Uterus (tissue), 2 donors: Measurements from ENCODE around the gene MYCBPAP.

Experiments
- CTCF ChIP-seq, 4 experiments: fragments of 200-600 bp in 2 of 4; fragments of 450-650 bp in 2 of 4; sonication (generic) in 2 of 4; IDR thresholded peaks; one replicate each; pipeline ENCODE4 v1.5.1; 2016 to 2019; ENCODE audit warnings: antibody characterized with exemption in 4 of 4, mild to moderate bottlenecking in 2 of 4, moderate library complexity in 1 of 4
- POLR2A ChIP-seq, 2 donors: fragments of 450-650 bp; IDR thresholded peaks; one replicate each; pipeline ENCODE4 v1.6.1; 2016; ENCODE audit warnings: antibody characterized with exemption in 2 of 2, mild to moderate bottlenecking in 1 of 2, moderate library complexity in 1 of 2

- TF ChIP-seq CTCF (IDR thresholded peaks at IDR 0.05) (peak in 1 of 4 experiments; percentile 1), POLR2A (IDR thresholded peaks at IDR 0.05) (peak in 1 of 2 donors; percentile 0)
Measured at GRCh38 chr17:50508573-50509460, 578 bp downstream of the MYCBPAP start.
